OCI-LY1 (cell line): ENCODE results near the gene TOM1L2.

Experiments
- H2AFZ ChIP-seq: fragments of 200-600 bp; sonication (generic), shearing (Covaris generic); 2 replicates; pipeline ENCODE4 v1.6.0; 2014; ENCODE audit warnings: antibody characterized with exemption, mild to moderate bottlenecking, low read length
- H3F3A ChIP-seq: fragments of 200-600 bp; sonication (generic), shearing (Covaris generic); 2 replicates; pipeline ENCODE4 v1.6.0; 2014; ENCODE audit warnings: mild to moderate bottlenecking, antibody characterized with exemption, low read length, moderate library complexity; ENCODE audit not compliant: insufficient read depth
- H3K27ac ChIP-seq: fragments of 200-600 bp; sonication (generic); 2 replicates; pipeline ENCODE4 v1.5.1; 2014; ENCODE audit warnings: low read length, mixed run types, mild to moderate bottlenecking, low read depth; ENCODE audit not compliant: poor library complexity, severe bottlenecking
- H3K27me3 ChIP-seq: fragments of 200-600 bp; sonication (generic); 2 replicates; pipeline ENCODE4 v1.6.0; 2014; ENCODE audit warnings: antibody characterized with exemption, mild to moderate bottlenecking, low read length, moderate library complexity; ENCODE audit not compliant: insufficient read depth
- H3K36me3 ChIP-seq: fragments of 200-600 bp; sonication (generic); 2 replicates; pipeline ENCODE4 v1.6.1; 2014; ENCODE audit warnings: mild to moderate bottlenecking, antibody characterized with exemption, low read length, moderate library complexity, mixed read lengths; ENCODE audit not compliant: insufficient read depth
- H3K4me1 ChIP-seq: fragments of 200-600 bp; sonication (generic); 2 replicates; pipeline ENCODE4 v1.5.1; 2014; ENCODE audit warnings: mild to moderate bottlenecking, low read length, moderate library complexity; ENCODE audit not compliant: insufficient read depth, severe bottlenecking
- H3K4me2 ChIP-seq: fragments of 200-600 bp; sonication (generic), shearing (Covaris generic); 2 replicates; pipeline ENCODE4 v1.6.1; 2014; ENCODE audit warnings: low read length
- H3K4me3 ChIP-seq: fragments of 200-600 bp; sonication (generic); 2 replicates; pipeline ENCODE4 v1.5.1; 2014; ENCODE audit warnings: low read length, low read depth, mild to moderate bottlenecking, mixed read lengths; ENCODE audit not compliant: poor library complexity, severe bottlenecking
- H3K79me2 ChIP-seq: fragments of 200-600 bp; shearing (Covaris generic); 2 replicates; pipeline ENCODE4 v1.6.1; 2016; ENCODE audit warnings: mixed run types, low read length, mixed read lengths; ENCODE audit not compliant: insufficient read depth
- H3K9ac ChIP-seq: fragments of 200-600 bp; sonication (generic), shearing (Covaris generic); 2 replicates; pipeline ENCODE4 v1.6.1; 2014; ENCODE audit warnings: mild to moderate bottlenecking, low read length, mixed read lengths
- H3K9me2 ChIP-seq: fragments of 200-600 bp; sonication (generic), shearing (Covaris generic); 2 replicates; pipeline ENCODE4 v1.6.1; 2014; ENCODE audit warnings: low read depth, mild to moderate bottlenecking, low read length, mixed read lengths
- H3K9me3 ChIP-seq: fragments of 200-600 bp; shearing (Covaris generic); 2 replicates; pipeline ENCODE4 v1.6.1; 2014; ENCODE audit warnings: low read length, mixed read lengths
- H4K20me1 ChIP-seq: fragments of 200-600 bp; sonication (generic), shearing (Covaris generic); 2 replicates; pipeline ENCODE4 v1.6.0; 2016; ENCODE audit warnings: mild to moderate bottlenecking, low read length; ENCODE audit not compliant: insufficient read depth
- EZH2 ChIP-seq: fragments of 200-600 bp; sonication (generic), shearing (Covaris generic); IDR thresholded peaks from 2 replicates; pipeline ENCODE4 v1.8.0; 2017; ENCODE audit warnings: borderline replicate concordance, mixed run types, mild to moderate bottlenecking, antibody characterized with exemption, low read length, moderate library complexity, mixed read lengths
- TF ChIP-seq, protein P1 (sequence below): fragments of 200-600 bp; sonication (generic), shearing (Covaris generic); IDR thresholded peaks from 2 replicates; pipeline ENCODE4 v1.5.1; 2017; ENCODE audit warnings: mild to moderate bottlenecking, antibody characterized with exemption, low read length, moderate library complexity, mixed read lengths

Gene TOM1L2

GRCh38 chr17:17993366-17993765, 21.2 kb upstream of the TOM1L2 start:
- Histone ChIP-seq H3K4me2 (no peak overlapping the region), H3K9ac (no peak overlapping the region), H3K9me2 (no peaks in the 10 kb centered on the region), H3K36me3 (no peaks in the 10 kb centered on the region), H3K9me3 (no peaks in the 10 kb centered on the region), H3K27ac (no peak overlapping the region), H3K27me3 (peaks cover 12% of the 10 kb centered on the region; the same call in 1 of the 2 replicates), H3K4me1 (no peaks in the 10 kb centered on the region), H3K79me2 (no peaks in the 10 kb centered on the region), H3F3A (no peaks in the 10 kb centered on the region), H3K4me3 (no peak overlapping the region), H2AFZ (no peak overlapping the region), H4K20me1 (no peaks in the 10 kb centered on the region)
- no peak for TF ChIP-seq EZH2
- TF ChIP-seq, protein P1, sequence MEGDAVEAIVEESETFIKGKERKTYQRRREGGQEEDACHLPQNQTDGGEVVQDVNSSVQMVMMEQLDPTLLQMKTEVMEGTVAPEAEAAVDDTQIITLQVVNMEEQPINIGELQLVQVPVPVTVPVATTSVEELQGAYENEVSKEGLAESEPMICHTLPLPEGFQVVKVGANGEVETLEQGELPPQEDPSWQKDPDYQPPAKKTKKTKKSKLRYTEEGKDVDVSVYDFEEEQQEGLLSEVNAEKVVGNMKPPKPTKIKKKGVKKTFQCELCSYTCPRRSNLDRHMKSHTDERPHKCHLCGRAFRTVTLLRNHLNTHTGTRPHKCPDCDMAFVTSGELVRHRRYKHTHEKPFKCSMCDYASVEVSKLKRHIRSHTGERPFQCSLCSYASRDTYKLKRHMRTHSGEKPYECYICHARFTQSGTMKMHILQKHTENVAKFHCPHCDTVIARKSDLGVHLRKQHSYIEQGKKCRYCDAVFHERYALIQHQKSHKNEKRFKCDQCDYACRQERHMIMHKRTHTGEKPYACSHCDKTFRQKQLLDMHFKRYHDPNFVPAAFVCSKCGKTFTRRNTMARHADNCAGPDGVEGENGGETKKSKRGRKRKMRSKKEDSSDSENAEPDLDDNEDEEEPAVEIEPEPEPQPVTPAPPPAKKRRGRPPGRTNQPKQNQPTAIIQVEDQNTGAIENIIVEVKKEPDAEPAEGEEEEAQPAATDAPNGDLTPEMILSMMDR = no peak

DNA sequence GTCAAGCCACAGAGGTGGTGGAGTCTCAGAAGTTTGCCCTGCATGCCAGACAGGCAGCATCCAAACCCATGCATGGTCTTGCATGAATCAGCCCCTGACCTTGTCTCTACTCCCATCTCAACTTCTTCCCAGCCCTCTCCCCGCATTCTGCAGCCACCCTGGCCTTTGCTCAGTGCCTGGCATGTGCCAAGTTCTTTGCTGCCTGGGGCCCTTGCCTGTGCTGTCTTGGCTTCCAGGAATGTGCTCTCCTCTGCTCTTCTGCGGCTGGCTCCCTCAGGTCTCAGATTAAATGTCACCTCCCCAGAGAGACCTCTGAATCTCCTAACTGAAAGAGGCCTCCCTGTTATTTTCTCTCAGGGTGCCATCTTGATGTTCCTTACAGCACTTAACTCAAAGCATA, 18.1 kb upstream of the TOM1L2 start:
- no peak for TF ChIP-seq EZH2
- TF ChIP-seq, protein P1 = no peak
- Histone ChIP-seq H3K36me3 (no peaks in the 10 kb centered on the region), H2AFZ (no peak overlapping the region), H3K79me2 (no peaks in the 10 kb centered on the region), H3K4me3 (no peak overlapping the region), H3F3A (no peaks in the 10 kb centered on the region), H3K9me2 (no peaks in the 10 kb centered on the region), H3K4me2 (no peak overlapping the region), H3K9ac (no peak overlapping the region), H3K9me3 (no peaks in the 10 kb centered on the region), H3K27ac (no peak overlapping the region), H3K4me1 (no peaks in the 10 kb centered on the region), H3K27me3 (peaks cover 12% of the 10 kb centered on the region; the same call in 1 of the 2 replicates), H4K20me1 (no peaks in the 10 kb centered on the region)

- H4K20me1 ChIP-seq = no peaks in the 10 kb centered on the region
- H3K36me3 ChIP-seq = no peaks in the 10 kb centered on the region
- H3K9me3 ChIP-seq = no peaks in the 10 kb centered on the region
- H3K4me1 ChIP-seq = no peaks in the 10 kb centered on the region
- H3K4me2 ChIP-seq = no peak overlapping the region
- TF ChIP-seq, protein P1 = no peak
- TF ChIP-seq EZH2 = no peak
- H3F3A ChIP-seq = no peaks in the 10 kb centered on the region
- H3K27ac ChIP-seq = no peak overlapping the region
- peaks cover 12% of the 10 kb centered on the region; the same call in 1 of the 2 replicates for H3K27me3 ChIP-seq
- H3K79me2 ChIP-seq = no peaks in the 10 kb centered on the region
- H3K9ac ChIP-seq = no peak overlapping the region
- no peaks in the 10 kb centered on the region for H3K9me2 ChIP-seq
- H2AFZ ChIP-seq = no peak overlapping the region
- H3K4me3 ChIP-seq = no peak overlapping the region
Measured at GRCh38 chr17:17989618-17990017, 17.4 kb upstream of the TOM1L2 start.
